Neural cell (in vitro differentiated cells): ENCODE measurements around the gene NR5A1. TPM values are rescaled to one million over a fixed set of nuclear protein-coding genes. Genes with fewer than 3 reads are reported as not detected.

Source experiments
- H2AFZ ChIP-seq: fragments of 200-600, 300-800 bp; sonication (generic), shearing (Covaris generic); 2 replicates; pipeline ENCODE4 v1.6.0; 2014; ENCODE audit warnings: low read depth, mild to moderate bottlenecking, antibody characterized with exemption, low read length, moderate library complexity
- H3F3A ChIP-seq: fragments of 200-600 bp; shearing (Covaris generic); 2 replicates; pipeline ENCODE4 v1.6.1; 2016; ENCODE audit warnings: mild to moderate bottlenecking, moderate library complexity, mixed read lengths, antibody characterized with exemption, low read length; ENCODE audit not compliant: insufficient read depth, poor library complexity, severe bottlenecking
- H3K27ac ChIP-seq: fragments of 200-600, 300-800 bp; sonication (generic), shearing (Covaris generic); 2 replicates; pipeline ENCODE4 v1.5.1; 2014; ENCODE audit warnings: mild to moderate bottlenecking, low read length, moderate library complexity
- H3K27me3 ChIP-seq: fragments of 300-800, 200-600 bp; sonication (generic), shearing (Covaris generic); 2 replicates; pipeline ENCODE4 v1.6.0; 2014; ENCODE audit warnings: mild to moderate bottlenecking, low read depth, low read length, moderate library complexity; ENCODE audit not compliant: insufficient read depth
- H3K36me3 ChIP-seq: fragments of 300-800, 200-600 bp; sonication (generic), shearing (Covaris generic); 2 replicates; pipeline ENCODE4 v1.5.1; 2014; ENCODE audit warnings: mild to moderate bottlenecking, antibody characterized with exemption, low read length, moderate library complexity; ENCODE audit not compliant: insufficient read depth
- H3K4me2 ChIP-seq: fragments of 300-800, 200-600 bp; sonication (generic), shearing (Covaris generic); 2 replicates; pipeline ENCODE4 v1.6.0; 2014; ENCODE audit warnings: mild to moderate bottlenecking, low read length
- H3K4me3 ChIP-seq: fragments of 300-800, 200-600 bp; sonication (generic), shearing (Covaris generic); 2 replicates; pipeline ENCODE4 v1.5.1; 2014; ENCODE audit warnings: mild to moderate bottlenecking, low read length, moderate library complexity
- H3K79me2 ChIP-seq: fragments of 200-600 bp; shearing (Covaris generic); replicated peaks from 2 replicates; pipeline ENCODE4 v1.6.0; 2014; ENCODE audit warnings: mild to moderate bottlenecking, low read length, moderate library complexity; ENCODE audit not compliant: insufficient read depth
- H3K9ac ChIP-seq: fragments of 300-800, 200-600 bp; sonication (generic), shearing (Covaris generic); 2 replicates; pipeline ENCODE4 v1.6.1; 2016; ENCODE audit warnings: mild to moderate bottlenecking, low read length, mixed read lengths
- H3K9me2 ChIP-seq: fragments of 200-600 bp; shearing (Covaris generic); 2 replicates; pipeline ENCODE4 v1.6.1; 2016; ENCODE audit warnings: mild to moderate bottlenecking, low read length, mixed read lengths; ENCODE audit not compliant: insufficient read depth
- H3K9me3 ChIP-seq: fragments of 200-600, 300-800 bp; sonication (generic), shearing (Covaris generic); 2 replicates; pipeline ENCODE4 v1.6.1; 2016; ENCODE audit warnings: mild to moderate bottlenecking, mixed run types, low read length, moderate library complexity, mixed read lengths
- H4K20me1 ChIP-seq: fragments of 200-600 bp; shearing (Covaris generic); 2 replicates; pipeline ENCODE4 v1.6.1; 2016; ENCODE audit warnings: mild to moderate bottlenecking, mixed run types; ENCODE audit not compliant: insufficient read depth
- CTCF ChIP-seq: fragments of 450-650 bp; IDR thresholded peaks from 2 replicates; pipeline ENCODE4 v1.5.1; 2014; ENCODE audit warnings: antibody characterized with exemption, mild to moderate bottlenecking, moderate library complexity; ENCODE audit not compliant: poor library complexity, severe bottlenecking
- EP300 ChIP-seq: fragments of 450-650 bp; conservative IDR thresholded peaks from 2 replicates; pipeline ENCODE4 v1.6.1; 2014; ENCODE audit warnings: antibody characterized with exemption, mild to moderate bottlenecking, moderate library complexity; ENCODE audit not compliant: poor library complexity, severe bottlenecking
- MXI1 ChIP-seq: fragments of 450-650 bp; conservative IDR thresholded peaks from 2 replicates; pipeline ENCODE4 v1.6.1; 2014; ENCODE audit warnings: antibody characterized with exemption, mild to moderate bottlenecking; ENCODE audit not compliant: poor library complexity, severe bottlenecking
- POLR2AphosphoS5 ChIP-seq: IDR thresholded peaks from 2 replicates; pipeline ENCODE4 v1.6.1; 2012
- REST ChIP-seq: IDR thresholded peaks from 2 replicates; pipeline ENCODE4 v1.6.1; 2012; ENCODE audit warnings: borderline replicate concordance
- SMC3 ChIP-seq: fragments of 450-650 bp; conservative IDR thresholded peaks from 2 replicates; pipeline ENCODE4 v1.6.1; 2014; ENCODE audit warnings: antibody characterized with exemption, mild to moderate bottlenecking, moderate library complexity; ENCODE audit not compliant: poor library complexity
- TAF1 ChIP-seq: IDR thresholded peaks from 2 replicates; pipeline ENCODE4 v1.6.1; 2012; ENCODE audit warnings: low read depth
- polyA plus RNA-seq: library from polyadenylated mRNA; depleted of rRNA; stranded (reverse); fragments of >200 nt; gene quantifications from 2 replicates; pipeline ENCODE4 v1.2.3, GENCODE V29; 2014

Gene NR5A1
- polyA plus RNA-seq, 1 donor from 2014 or later = 0.09 TPM

- Histone ChIP-seq H3F3A (no peaks in the 10 kb centered on the region), H3K4me3 (no peak overlapping the region), H3K36me3 (no peaks in the 10 kb centered on the region), H3K4me2 (no peak overlapping the region), H3K27me3 (no peaks in the 10 kb centered on the region), H3K9me3 (no peaks in the 10 kb centered on the region), H4K20me1 (no peaks in the 10 kb centered on the region), H3K27ac (no peak overlapping the region), H3K9me2 (no peaks in the 10 kb centered on the region), H2AFZ (no peak overlapping the region), H3K9ac (no peak overlapping the region), H3K79me2 (no peaks in the 10 kb centered on the region)
- TF ChIP-seq CTCF (no peak), EP300 (no peak), TAF1 (no peak), POLR2AphosphoS5 (no peak), SMC3 (no peak), MXI1 (no peak), REST (no peak)
These were observed 41.5 kb downstream of the NR5A1 start for GRCh38 chr9:124465736-124466135.

- no peaks in the 10 kb centered on the region for H3K9me2 ChIP-seq
- no peaks in the 10 kb centered on the region for H3K27me3 ChIP-seq
- no peaks in the 10 kb centered on the region for H3K9me3 ChIP-seq
- H3K27ac ChIP-seq = no peak overlapping the region
- H3F3A ChIP-seq = no peaks in the 10 kb centered on the region
- no peaks in the 10 kb centered on the region for H4K20me1 ChIP-seq
- H2AFZ ChIP-seq = no peak overlapping the region
- H3K79me2 ChIP-seq = no peaks in the 10 kb centered on the region
- no peaks in the 10 kb centered on the region for H3K36me3 ChIP-seq
- no peak overlapping the region for H3K4me3 ChIP-seq
- no peak overlapping the region for H3K9ac ChIP-seq
- TF ChIP-seq CTCF = no peak
- TF ChIP-seq TAF1 = no peak
- no peak for TF ChIP-seq SMC3
- no peak overlapping the region for H3K4me2 ChIP-seq
These were observed 44.5 kb downstream of the NR5A1 start for GRCh38 chr9:124462739-124463138.
